ENCODE results near the gene GMDS. TPM values are rescaled to one million over a fixed set of nuclear protein-coding genes. Genes with fewer than 3 reads are reported as not detected.
A peak's percentile ranks its signal among the peaks of the same experiment; 100 is the strongest.

Gene GMDS
- polyA plus RNA-seq, 1 donor = 60.1 TPM

GRCh38 chr6:2209226-2209809 is 36.1 kb downstream of the GMDS start:
- DNase-seq = peak; percentile 31

DNA sequence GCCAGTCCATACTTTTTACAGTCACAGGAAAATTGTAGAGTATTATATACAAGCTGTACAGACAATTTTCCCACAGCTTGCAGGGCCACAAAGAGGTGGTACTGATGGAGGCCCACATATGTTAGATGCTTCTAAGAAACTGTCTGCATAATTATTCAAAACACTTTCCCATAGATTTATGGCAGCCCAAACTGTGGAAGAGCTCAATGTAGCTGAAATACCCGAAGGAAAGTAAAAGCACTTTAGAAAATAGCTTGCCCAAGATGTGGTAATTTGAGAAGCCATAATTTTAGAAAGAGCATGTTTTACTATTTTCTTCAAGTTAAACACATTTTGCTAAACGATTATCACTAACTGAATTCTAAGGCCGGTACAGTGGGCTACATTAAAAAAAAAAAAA is 36.9 kb downstream of the GMDS start:
- no peak for DNase-seq

GRCh38 chr6:2205396-2205795 is 40.0 kb downstream of the GMDS start:
- DNase-seq = no peak

GRCh38 chr6:2204272-2204671 is 41.1 kb downstream of the GMDS start:
- no peak for DNase-seq

DNA sequence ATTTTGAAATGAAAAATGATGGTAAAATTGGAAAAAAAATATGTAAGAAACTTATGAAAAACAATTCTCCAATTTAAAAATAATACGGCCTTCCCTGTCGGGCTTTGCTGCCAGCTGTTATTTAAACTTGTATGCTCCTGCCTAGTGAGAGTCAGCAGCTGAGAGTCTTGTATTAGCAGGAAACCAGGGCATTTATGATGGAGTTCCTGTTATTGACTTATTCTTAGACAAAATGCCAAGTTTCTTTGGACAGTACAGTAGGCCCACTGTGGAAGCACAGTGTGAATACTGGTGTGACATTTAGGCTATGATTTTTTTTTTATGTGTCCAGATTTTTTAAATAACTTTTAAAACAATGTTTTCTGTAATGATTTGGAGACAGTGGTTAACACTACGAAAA is 42.1 kb downstream of the GMDS start:
- DNase-seq = no peak

DNA sequence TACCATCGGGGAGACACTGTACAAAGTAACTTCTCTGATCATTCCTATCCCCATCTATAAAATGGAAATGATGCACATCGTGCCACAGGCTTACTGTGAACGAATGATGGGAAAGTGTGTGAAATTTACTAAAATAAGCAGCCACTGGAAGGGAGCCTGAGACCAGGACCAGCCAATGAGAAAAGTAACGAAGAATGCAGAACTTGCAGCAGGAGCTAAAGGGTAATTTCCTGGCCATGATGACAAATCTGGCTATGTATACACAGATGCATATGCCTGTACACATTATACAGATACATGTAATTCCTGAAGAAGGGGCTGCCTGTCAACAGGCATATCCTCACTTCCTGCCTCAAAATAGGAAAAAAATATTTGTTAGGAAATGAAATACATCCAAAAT is 47.4 kb downstream of the GMDS start:
- no peak for DNase-seq

- no peak for DNase-seq
Observed at GRCh38 chr6:2197177-2197671, 48.2 kb downstream of the GMDS start.

GRCh38 chr6:2196079-2196679 is 49.2 kb downstream of the GMDS start:
- DNase-seq = peak; percentile 60

GRCh38 chr6:2194643-2195042 is 50.8 kb downstream of the GMDS start:
- DNase-seq = no peak

GRCh38 chr6:2193931-2194330 is 51.5 kb downstream of the GMDS start:
- DNase-seq = no peak

GRCh38 chr6:2192976-2193375 is 52.4 kb downstream of the GMDS start:
- no peak for DNase-seq

DNA sequence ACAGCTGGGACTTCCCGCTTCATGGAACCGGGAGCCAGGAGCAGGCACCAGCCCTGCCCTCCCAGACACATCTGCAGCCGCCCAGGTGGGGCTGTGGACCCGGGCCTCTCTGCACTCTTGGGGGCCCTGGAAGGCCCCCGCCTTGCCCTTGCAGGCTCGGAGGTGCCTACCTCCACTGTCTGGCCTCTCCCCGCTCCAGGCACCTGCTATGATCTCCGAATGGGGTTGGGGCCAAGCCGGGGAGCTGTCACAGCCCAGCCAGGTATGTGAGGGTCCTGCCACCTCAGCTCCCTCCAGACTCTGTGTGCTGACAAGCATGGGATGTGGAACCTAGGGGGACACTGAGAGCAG is 54.0 kb downstream of the GMDS start:
- no peak for DNase-seq

GRCh38 chr6:2190661-2191389 is 54.6 kb downstream of the GMDS start:
- DNase-seq = no peak

- no peak for DNase-seq
Observed at GRCh38 chr6:2188856-2189384, 56.5 kb downstream of the GMDS start.

- no peak for DNase-seq
Observed at GRCh38 chr6:2188397-2188796, 57.0 kb downstream of the GMDS start.

GRCh38 chr6:2187826-2188225 is 57.6 kb downstream of the GMDS start:
- DNase-seq = peak; percentile 28

GRCh38 chr6:2186516-2186915 is 58.9 kb downstream of the GMDS start:
- no peak for DNase-seq

- no peak for DNase-seq
Observed at GRCh38 chr6:2185466-2185865, 59.9 kb downstream of the GMDS start.

DNA sequence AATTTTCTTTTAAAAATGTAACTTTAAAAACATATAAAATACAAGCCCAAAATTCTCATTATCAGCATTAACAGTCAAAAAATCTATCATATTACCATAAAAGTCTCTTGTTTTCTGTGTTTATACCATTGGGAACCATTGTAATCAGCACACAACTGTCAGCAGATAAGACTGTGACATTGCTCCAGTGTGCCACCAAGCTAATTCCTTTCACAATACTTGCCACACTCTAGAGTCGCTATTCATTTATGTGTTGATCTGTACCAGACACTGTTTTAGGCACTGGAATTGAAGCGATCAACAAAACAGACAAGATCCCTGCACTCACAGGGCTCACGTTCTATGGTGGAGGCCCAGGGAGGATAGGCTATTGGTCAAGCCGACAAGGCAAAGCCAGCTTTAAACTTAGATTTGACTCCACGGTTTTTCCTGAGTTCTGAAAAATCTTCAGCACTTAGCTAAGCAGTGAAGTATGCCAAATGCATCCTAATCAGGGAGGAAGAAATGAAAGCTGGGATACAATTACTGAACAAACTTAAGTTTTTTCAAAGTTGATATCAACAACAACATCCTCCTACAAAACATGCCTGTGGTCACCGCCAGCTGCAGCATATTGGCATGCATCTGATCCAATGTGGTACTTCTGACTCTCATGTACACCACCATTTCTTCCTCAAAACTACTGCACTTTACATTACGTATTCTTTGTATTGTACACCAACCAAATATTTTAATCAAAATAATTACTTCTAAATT is 60.5 kb downstream of the GMDS start:
- DNase-seq = no peak

GRCh38 chr6:2183752-2184151 is 61.7 kb downstream of the GMDS start:
- DNase-seq = no peak

DNA sequence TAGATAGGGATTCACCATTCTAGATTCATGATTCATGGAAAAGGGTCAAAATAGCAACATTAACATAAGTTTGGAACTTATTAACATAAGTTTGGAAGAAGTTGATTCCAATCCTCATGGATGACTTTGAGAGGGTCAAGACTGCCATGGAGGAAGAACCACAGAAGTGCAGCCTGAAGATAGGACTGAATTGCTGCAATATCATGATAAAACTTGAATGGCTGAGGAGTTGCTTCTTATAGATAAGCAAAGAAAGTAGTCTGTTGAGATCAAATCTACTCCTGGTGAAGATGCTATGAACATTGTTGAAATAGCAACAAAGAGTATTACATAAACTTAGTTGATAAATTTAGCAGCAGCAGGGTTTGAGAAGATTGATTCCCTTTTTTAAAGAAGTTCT is 62.2 kb downstream of the GMDS start:
- no peak for DNase-seq

DNA sequence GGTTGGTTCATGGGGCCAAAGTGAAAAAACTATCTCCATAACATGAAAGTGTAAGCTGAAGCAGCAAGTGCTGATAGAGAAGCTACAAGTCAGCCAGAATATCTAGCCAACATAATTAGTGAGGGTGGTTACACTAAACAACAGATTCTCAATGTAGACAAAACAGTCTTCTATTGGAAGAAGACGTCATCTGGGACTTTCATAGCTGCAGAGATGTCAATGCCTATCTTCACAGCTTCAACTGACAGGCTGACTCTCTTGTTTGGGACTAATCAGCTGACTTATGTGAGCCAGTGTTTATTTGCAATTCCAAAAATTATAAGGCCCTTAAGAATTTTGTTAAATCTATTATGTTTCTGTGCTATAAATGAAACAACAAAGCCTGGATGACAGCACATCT is 63.2 kb downstream of the GMDS start:
- no peak for DNase-seq

GRCh38 chr6:2181567-2181966 is 63.8 kb downstream of the GMDS start:
- DNase-seq = no peak

Measured in left kidney (tissue), 2 donors.